HUDEP-2 (cell line): ENCODE measurements around the gene YWHAQ.
A peak's percentile ranks its signal among the peaks of the same experiment; 100 is the strongest.

Source experiments
- DNase-seq, 76 experiments: peaks; one replicate each; lab custom pipeline; 2025; ENCODE audit not compliant: unreplicated experiment in 76 of 76; lab: John Stamatoyannopoulos, UW

The YWHAQ gene

DNA sequence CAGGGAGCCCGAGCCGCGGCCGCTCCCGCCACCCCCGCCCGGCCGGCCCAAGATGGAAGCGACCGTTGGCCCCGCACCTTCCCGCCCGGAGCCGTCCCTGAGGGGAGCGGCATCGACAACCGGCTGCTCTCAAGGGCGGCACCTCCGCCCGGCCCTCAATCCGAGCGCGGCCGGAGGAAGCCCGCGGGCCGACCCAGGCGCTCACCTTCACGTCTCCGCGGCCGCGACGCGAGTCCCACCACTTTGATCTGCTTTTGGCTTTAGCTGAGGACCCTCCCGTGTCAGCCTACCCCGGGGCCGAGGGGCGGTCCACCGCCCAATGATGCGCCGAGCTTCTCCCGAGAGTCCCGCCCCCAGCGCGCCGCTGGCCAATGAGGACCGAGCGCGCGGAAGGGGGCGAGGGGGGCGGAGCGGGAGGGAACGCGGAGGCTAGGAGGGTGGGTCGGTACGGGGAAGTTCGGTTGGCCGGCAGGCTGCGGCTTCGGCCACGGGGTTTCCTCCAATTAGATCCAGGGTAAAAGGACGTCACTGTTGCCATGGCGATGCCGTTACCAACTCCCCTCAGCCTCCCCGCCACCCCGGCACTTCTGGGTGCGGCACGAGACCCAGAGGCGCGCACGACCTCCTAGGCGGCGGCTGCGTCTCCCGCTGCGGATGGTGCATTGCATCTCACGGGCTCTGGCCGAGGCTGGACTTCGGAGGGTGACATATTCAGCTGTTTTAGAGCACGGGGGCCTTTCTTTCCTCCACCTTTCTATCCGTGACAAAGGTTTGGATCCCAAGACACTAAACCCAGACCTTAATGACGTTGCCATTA lies at the start of gene YWHAQ:
Gene YWHAQ (minus strand): TSS at position 262 of the 817 bp plus-strand sequence. CDS start 545 bp downstream, outside the sequence.
- DNase-seq = peak; percentile 60 to 99 (median 96)

- no peak for DNase-seq
Measured at GRCh38 chr2:9680082-9680481, 49.3 kb upstream of the YWHAQ start.

DNA sequence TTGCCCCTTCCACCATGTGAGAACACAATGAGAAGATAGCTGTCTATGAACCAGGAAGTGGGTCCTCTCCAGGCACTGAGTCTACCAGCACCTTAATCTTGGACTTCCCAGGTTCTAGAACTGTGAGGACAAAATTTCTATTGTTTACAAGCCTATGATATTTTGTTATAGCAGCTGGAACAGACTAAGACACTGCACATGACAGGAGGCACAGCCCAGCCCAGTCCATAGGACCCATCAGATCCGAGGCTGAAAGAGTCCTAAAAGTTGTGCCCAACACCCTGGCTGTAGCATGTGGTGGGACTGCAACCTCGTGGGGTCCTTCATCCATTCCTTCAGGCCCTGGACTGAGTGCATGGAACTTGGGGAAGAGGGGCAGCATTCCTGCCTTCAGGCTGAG lies 48.4 kb upstream of the YWHAQ start:
- no peak for DNase-seq

DNA sequence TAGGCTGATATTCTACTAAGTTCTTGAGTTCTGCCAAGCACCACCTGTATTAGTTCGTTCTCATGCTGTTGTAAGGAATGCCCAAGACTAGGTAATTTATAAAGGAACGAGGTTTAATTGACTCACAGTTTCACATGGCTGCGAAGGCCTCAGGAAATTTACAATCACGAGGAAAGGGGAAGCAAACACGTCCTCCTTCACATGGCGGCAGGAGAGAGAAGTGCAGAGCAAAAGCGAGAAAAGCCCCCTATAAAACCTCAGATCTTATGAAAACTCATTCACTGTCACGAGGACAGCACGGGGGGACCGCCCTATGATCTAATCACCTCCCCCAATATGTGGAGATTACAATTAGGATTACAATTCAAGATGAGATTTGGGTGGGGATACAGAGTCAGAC lies 47.7 kb upstream of the YWHAQ start:
- DNase-seq = no peak

GRCh38 chr2:9675415-9676351 lies 44.9 kb upstream of the YWHAQ start:
- no peak for DNase-seq

GRCh38 chr2:9674891-9675414 lies 44.2 kb upstream of the YWHAQ start:
- DNase-seq = no peak

GRCh38 chr2:9673914-9674481 lies 43.2 kb upstream of the YWHAQ start:
- DNase-seq = peak in 69 of 76 experiments; percentile 18 to 85 (median 57)

DNA sequence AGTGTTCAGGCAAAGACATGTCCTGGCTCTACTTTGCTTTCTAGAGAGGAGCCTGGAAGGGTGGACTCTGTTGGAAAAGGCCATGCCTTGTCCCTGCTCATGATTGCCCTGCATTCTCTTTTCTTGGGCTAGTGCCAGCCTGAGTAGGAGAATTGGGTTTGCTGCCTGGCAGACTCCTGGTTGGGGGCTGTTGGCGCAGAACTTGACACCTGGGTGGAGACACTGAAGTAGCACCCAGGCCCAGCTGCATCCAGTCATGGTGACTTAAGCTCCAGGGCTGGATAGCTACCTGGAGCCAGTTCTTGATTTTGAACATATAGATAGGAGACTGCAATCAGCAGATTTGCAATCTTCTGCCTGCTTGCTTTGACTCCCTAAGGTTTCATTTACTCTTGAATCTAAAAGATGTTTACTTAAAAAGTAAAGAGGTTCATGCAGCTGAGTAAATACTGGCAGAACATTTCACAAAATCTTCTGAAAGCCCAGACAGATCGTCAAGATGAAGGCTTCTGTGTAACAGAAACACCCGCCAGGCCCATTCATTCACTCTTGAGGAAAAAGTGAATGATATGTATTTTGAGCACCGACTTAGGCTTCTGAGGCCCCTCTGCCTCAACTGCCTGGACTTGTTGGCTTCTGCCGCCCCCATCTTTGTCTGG lies 38.0 kb upstream of the YWHAQ start:
- DNase-seq = no peak

- no peak for DNase-seq
Measured at GRCh38 chr2:9667826-9668225, 37.0 kb upstream of the YWHAQ start.

DNA sequence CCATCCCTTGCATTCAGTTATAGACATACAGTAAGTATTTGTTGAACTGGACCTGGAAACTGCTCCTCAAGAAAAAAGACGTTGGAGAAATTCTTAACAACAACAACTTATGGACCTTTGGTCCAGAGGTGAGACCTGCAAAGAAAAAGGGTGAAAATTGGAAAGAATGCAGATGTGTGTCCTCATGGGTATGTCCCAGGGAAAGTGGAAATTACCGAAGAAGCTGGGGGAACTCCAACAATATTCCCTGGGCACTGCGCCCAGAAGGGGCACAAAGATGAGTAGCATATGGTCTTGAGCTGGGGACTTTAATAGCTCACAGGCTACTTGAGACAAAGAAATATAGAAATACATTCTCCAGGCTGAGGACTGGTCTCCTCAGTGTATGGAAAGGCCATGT lies 35.5 kb upstream of the YWHAQ start:
- no peak for DNase-seq

DNA sequence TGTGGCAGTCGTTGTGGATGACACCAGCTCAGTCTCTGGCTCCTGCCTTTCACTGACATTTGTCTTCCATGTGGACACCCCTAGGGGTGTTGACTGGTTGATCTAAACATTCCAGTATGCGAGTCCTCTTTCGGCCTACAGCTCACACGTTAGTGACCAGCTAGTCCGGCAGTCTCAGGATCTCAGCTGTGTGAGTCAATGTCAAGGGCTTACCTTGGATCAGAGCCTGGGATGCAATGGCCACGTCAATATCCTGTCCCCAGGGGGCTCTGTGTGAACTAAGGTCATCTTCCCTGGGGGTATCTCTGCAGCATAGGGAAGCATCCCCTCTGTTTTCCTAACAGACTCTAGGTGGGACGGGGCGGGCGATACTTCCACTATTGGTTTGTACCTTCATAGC lies 35.1 kb upstream of the YWHAQ start:
- no peak for DNase-seq

DNA sequence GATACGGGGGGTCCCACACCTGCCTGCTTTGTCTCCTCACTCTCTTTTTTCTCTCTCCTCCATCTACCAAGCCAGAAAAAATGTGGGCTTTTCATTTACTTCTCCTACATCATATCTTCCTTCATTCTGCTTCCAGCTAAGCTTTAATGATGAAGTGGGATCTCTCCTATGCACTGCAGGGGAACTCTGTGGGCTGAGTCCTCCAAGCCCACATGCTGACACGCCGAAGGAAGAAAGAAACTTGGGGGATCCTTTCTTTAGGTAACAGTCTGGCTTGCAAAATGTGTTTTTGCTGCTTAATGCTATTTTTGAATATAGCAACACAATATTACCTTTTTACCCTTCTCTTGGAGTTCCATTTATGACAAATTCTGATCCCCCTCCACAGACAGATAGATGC lies 33.6 kb upstream of the YWHAQ start:
- DNase-seq = no peak

GRCh38 chr2:9663008-9663879 lies 32.4 kb upstream of the YWHAQ start:
- DNase-seq = no peak

- no peak for DNase-seq
Measured at GRCh38 chr2:9661261-9661660, 30.5 kb upstream of the YWHAQ start.

DNA sequence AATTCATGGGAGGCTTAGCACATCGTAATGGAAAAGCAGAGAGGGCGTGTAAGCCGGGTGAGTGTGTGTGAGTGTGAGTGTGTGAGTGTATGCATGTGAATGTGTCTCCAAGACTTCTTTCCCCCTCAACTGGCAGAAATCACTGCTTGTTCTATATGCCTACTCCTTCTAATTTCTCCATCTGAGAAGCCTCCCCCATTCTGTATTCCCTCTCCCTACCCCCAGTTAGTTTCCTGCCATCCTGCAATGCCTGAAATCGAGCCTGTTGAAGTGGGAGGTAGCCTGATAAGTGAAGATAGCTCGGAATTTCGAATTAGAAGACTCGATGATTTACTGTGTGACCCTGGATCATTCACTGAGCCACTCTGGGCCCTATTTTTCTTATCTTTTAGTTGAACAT lies 30.0 kb upstream of the YWHAQ start:
- no peak for DNase-seq

DNA sequence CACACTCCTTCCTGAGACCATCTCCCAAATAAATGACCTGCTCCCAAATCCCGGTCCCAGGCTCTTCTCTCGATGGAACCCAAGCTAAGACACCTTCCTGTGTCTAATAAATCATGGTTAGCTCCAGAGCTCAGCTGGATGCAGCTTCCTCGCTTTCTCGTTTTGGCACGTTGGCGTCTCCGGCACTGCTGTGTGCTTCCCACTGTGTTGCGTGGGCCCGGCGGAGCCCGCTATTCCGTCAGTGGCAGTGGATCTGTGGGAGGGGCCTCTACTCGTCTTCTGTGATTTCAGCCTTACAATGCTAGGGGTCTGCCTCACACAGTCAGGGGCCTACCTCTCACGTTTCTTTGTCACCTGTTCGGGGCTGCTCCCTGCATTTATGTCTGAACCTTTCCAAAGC lies 29.4 kb upstream of the YWHAQ start:
- DNase-seq = no peak

DNA sequence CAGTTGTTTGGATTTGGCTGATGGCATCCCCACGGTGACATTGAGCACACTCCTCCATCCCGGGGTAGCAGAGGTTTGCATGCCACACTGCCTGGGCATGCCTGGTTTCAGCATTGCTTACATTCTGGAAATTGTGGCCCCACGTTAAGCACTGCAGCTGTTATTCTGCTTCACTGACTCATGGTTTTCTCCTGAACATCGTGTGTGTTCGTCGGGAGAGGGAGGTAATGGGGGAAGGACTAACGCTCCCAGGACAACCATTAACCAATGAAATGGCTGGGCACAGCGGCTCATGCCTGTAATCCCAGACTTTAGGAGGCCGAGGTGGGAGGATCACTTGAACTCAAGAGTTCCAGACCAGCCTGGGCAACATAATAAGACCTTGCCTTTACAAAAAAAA lies 28.2 kb upstream of the YWHAQ start:
- no peak for DNase-seq

DNA sequence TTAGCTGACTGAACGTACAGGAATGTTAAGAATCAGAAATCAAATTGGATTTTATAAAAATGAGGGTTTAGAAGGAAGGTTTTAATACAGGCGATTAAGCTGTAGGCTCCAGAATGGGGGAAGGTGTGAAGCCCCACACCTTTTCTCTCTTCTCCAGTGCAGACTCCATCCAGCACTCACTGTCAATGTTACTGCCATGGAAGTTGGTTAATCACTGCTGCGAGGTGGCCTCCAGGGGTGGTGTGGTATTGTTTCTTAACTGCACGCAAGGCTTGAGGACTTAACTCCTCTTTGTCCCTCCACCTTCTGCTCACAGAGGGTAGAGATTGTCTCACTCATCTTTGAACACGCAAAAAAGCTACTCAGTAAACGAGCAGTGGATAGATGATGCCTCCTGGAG lies 26.9 kb upstream of the YWHAQ start:
- peak in 2 of 76 experiments; percentile 6 to 14 for DNase-seq

GRCh38 chr2:9657083-9657482 lies 26.3 kb upstream of the YWHAQ start:
- DNase-seq = no peak
